HG02840 (cell line): ENCODE data around the gene CCK.

Experiments used
- ATAC-seq: cut with Tn5 transposase; IDR thresholded peaks from one replicate; pipeline ENCODE4 v1.9.1; 2021; ENCODE audit warnings: mild to moderate bottlenecking, moderate library complexity, moderate number of reproducible peaks; ENCODE audit not compliant: unreplicated experiment, low FRiP score

CCK gene

GRCh38 chr3:42226470-42227425, 39.2 kb downstream of the CCK start:
- no peak for ATAC-seq

DNA sequence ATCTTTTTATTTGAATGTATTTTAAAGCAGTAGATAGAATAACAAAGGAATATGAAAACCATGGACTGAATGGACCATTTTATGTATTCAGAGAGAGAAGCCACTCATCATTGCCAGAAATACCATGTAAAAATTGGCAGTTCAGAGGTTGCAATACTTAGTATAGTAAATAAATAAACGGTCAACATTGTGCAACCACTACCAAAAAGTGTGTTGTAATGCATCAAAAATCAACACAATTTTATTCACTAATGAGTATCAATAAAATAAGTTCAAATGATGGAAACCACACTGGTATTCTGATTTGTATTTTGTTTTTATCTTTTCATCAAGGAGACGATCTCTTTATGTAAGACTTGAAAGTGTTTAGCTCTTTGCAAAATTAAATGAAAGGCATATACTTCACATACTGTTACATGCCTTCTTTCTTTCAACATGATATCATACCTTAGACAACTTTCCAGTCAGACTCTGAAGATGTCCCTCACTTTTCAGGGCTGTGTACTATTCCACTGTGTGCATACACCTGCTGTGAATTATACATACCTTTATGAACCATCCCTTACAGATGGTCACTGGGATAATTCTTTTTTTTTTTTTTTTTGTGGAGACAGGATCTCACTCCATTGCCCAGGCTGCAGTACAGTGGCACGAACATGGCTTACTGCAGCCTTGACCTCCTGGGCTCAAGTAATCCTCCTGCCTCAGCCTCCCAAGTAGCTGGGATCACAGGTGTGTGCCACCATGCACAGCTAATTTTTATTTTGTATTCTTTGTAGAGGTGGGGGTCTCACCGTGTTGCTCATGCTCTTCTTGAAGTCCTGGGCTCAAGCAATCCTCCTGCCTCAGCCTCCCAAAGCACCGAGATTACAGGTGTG, 40.3 kb downstream of the CCK start:
- no peak for ATAC-seq

DNA sequence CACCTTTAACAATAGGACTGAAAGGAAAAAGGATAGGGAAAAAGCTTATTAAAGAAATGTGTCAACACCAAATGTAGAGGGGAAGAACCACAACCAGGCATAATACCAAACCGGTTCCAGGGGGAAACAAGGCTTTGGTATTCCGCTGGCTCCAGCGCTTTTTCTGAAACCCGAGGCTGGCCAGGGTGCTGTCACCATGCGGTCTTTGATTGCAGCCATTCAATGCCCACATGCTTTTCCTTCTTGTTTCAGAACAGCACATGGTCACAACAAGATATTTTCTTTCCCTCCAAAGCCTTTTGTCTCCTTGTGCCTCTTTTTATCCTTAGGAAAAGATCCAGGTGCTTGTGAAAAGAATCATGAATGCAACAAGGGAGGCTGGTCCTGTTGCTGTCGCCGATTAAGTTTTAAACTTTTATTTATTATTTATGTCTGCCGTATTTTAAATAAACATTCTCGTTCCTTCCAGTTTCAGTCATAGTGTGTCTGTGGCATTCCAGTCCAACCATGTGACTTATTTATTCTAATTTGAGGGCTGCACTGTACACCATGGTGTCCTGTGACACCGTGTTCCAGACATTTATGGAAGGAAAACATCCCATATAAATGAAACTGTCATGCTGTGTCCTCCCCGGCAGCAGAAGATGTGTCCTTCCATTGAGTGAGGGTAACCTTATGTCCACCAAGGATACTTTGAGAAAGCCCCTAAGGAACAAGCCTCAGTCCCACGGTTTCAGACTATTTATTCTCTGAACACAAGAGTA, 41.1 kb downstream of the CCK start:
- ATAC-seq, result no peak

DNA sequence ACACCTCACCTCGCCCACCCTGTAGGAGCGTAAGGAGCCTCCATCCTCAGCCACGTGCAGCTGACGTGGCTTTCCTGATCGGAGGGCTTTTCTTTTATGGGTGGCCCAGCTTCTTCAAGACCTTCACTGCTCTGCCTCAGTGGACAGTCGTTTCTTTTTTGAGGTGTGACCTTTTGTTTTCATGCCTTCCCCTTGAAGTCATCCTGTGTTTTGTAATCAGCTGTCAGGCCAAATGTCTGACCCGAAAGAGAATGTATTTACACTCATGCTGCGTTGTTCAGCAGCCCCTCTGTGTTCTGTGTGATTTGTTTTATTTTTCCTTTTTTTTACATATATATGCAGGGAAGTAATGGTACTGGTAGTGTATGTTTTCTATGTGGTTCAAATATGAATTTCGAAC, 41.8 kb downstream of the CCK start:
- ATAC-seq, result no peak

- no peak for ATAC-seq
Observed at GRCh38 chr3:42222942-42223693, 42.9 kb downstream of the CCK start.

GRCh38 chr3:42220436-42221121, 45.4 kb downstream of the CCK start:
- ATAC-seq, result no peak

DNA sequence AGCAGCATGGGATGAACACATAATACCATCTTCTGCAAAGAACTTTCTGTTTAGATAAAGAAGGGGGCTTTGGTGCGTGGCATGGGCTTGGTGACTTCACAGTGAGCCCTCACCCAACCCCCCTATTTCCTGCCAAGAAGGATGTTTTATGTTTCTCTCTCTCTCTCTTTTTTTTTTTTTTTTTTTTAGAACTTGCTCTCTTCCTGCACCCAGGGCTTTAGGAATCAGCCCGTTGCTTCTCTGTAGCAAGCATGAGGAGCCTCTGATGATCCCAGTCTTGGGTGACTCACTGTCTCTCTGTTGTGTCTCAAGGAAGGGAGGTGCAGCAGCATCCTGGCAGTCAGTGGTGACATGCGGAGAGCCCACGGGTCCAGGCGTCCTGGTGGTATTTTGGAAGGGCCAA, 49.1 kb downstream of the CCK start:
- ATAC-seq, result no peak

- ATAC-seq, result peak; percentile 62
Observed at GRCh38 chr3:42216302-42216701, 49.7 kb downstream of the CCK start.

DNA sequence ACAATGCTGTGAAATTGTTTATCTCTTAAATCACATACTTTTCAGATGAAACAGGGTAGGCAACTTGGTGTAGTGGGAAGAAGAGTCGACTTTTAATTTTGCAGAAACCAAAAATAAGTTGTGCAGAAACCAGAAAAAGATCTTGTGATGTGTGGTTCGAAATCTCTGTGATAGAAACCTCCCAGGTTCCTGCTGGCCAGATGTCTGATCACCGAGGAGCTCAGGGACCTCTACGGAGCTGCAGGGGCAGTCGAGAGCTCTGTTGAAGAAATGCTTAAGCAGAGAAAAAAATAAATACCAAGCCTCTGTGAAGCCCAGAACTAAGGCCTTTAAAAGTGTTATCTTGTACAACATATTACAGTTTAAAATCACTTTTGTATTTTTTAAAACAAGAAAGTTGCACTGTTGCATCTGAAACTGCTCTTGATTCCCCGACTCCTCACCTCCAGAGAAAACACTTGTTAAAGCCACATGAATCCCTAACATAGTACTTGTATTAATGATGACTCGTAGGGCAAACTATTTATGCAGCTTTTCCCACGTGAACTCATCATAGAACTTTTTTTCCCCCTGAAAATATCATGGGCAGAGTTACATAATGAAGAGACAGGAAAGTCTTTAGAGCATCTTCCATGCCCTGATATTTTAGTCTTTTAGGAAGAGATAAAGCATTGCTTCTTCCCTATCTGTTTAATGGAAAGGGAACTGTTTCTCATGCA, 51.3 kb downstream of the CCK start:
- no peak for ATAC-seq

DNA sequence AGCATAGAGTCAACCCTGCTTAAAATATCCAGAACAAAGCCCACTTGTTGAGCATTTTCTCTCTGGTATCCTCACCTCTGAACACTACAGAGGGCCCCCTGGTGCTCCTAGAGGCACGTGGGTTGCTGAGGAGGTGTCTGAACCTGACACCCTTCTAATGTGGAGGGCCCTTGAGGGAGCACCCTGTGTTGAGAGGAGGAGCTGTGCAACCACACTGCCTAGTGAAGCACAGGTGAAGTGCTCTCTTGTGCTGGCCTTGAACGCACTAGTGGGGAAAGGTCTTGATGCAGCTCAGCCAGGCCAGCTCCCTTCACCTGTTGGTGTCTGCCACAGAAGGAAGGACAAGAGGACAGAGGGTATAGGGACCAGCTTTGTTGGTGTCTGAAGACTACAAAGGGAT, 51.9 kb downstream of the CCK start:
- ATAC-seq, result no peak

DNA sequence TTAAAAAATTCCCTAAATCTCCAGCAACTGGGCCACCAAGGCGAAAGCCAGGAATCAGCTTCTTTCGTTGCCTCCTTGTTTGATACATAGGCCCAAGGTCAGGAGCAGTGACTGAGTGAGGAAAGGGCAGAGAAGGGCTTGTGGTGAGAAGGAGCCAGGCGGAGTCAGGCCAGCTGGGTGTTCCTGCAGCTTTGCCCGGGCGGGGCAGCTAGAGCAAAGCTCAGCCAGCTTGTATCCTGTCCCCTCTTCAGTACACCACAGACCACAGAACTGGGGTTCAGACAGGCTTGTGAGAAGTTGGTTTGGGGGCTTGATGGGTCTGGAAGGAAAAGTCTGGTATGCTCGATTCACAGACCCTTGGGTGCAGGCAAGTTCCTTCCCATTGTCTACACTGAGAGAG, 52.6 kb downstream of the CCK start:
- no peak for ATAC-seq

- ATAC-seq, result no peak
Observed at GRCh38 chr3:42210726-42211125, 55.3 kb downstream of the CCK start.

DNA sequence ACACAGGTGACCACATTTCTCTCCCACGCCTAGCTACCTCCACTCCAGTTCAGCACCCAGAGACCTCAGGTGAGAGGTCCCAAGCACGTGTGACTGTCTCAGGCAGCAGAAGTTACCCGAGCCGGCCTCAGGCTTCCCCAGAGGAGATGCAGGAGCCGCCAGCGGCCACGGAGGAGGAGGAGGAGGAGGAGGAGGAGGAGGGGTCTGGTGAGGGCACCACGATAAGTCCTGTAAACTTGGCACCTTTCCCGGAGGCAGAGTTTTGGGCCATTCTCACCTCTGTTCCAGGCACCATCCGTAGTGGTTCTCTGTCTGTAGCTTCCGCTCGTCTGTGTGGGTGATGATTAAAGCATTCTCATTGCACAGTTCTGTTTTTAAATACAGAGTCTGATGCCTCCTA, 56.1 kb downstream of the CCK start:
- no peak for ATAC-seq
